HepG2 (cell line): Measurements from ENCODE around the gene MOB4. TPM values are rescaled to one million over a fixed set of nuclear protein-coding genes. Genes with fewer than 3 reads are reported as not detected.
A peak's percentile ranks its signal among the peaks of the same experiment; 100 is the strongest.

Source experiments
- ATAC-seq: fragments of 200-7000 bp; cut with Tn5 transposase; 3 replicates; pipeline ENCODE4 v1.9.1; 2020; ENCODE audit warnings: mild to moderate bottlenecking, moderate library complexity
- BruUV-seq: library from RNA; stranded (reverse); fragments of 400-500 nt; replicated peaks from 2 replicates; lab custom pipeline; 2021; lab: Mats Ljungman, UMichigan
- CTCF ChIA-PET: fragments of 300-600 bp; formaldehyde crosslinking; extraction: SDS; loops from one replicate; lab custom pipeline; 2021; ENCODE audit warnings: low total read pairs, inconsistent platforms, low intra/inter-chr PET ratio; lab: Yijun Ruan, JAX
- POLR2A ChIA-PET: fragments of 350-600 bp; sonication (Branson Sonifier 250); formaldehyde crosslinking; loops from one replicate; lab custom pipeline; 2020; ENCODE audit warnings: antibody characterized with exemption, inconsistent platforms; lab: Yijun Ruan, JAX
- DNase-seq: peaks from one replicate; pipeline ENCODE4 v3.0.0-alpha.2; 2015; ENCODE audit warnings: low spot score
- FAIRE-seq: peaks from 3 replicates; lab custom pipeline; 2011; peaks lifted over from hg19 to GRCh38; lab: Jason Lieb, UNC
- H2AFZ ChIP-seq: one replicate; pipeline ENCODE4 v1.6.1; 2011; ENCODE audit warnings: low read length, inconsistent platforms
- H3K27ac ChIP-seq: fragments of 300-600 bp; 3 replicates; pipeline ENCODE4 v1.8.0; 2011; ENCODE audit warnings: mixed run types, mild to moderate bottlenecking, mixed read lengths, low read length, inconsistent platforms; ENCODE audit not compliant: insufficient read depth; ENCODE audit errors: extremely low read length
- H3K27me3 ChIP-seq, 2 experiments: fragments of 200-600 bp in 1 of 2; 2 replicates in 1 of 2; 3 replicates in 1 of 2; pipeline versions ENCODE4 v1.6.0 to v1.8.0; 2011; ENCODE audit warnings: low read length in 2 of 2, mild to moderate bottlenecking in 2 of 2, moderate library complexity in 2 of 2, inconsistent platforms in 1 of 2; ENCODE audit not compliant: insufficient read depth in 2 of 2, control insufficient read depth in 1 of 2
- H3K36me3 ChIP-seq, 2 experiments: fragments of 200-600 bp in 1 of 2; replicated peaks in 1 of 2; 2 replicates in 1 of 2; 3 replicates in 1 of 2; pipeline versions ENCODE4 v1.5.1 to v1.8.0; 2011; ENCODE audit warnings: low read length in 2 of 2, inconsistent platforms in 1 of 2; ENCODE audit not compliant: insufficient read depth in 2 of 2, control insufficient read depth in 1 of 2
- H3K4me1 ChIP-seq: 2 replicates; pipeline ENCODE4 v1.5.1; 2012; ENCODE audit warnings: low read length, inconsistent platforms; ENCODE audit not compliant: insufficient read depth
- H3K4me2 ChIP-seq: 2 replicates; pipeline ENCODE4 v1.6.0; 2011; ENCODE audit warnings: low read depth, low read length, inconsistent platforms
- H3K4me3 ChIP-seq, 3 experiments: fragments of 200-600 bp in 1 of 3; sonication (generic), shearing (Covaris generic) in 1 of 3; replicated peaks in 1 of 3; 2 replicates each; pipeline ENCODE4 v1.5.1; 2011 to 2016; ENCODE audit warnings: low read length in 3 of 3, inconsistent platforms in 2 of 3, low read depth in 2 of 3, mild to moderate bottlenecking in 2 of 3, control low read depth in 1 of 3, mixed read lengths in 1 of 3; ENCODE audit not compliant: insufficient read depth in 1 of 3
- H3K79me2 ChIP-seq: one replicate; pipeline ENCODE4 v1.6.1; 2011; ENCODE audit warnings: low read length, inconsistent platforms; ENCODE audit not compliant: insufficient read depth
- H3K9ac ChIP-seq: 2 replicates; pipeline ENCODE4 v1.6.0; 2011; ENCODE audit warnings: mild to moderate bottlenecking, low read depth, low read length, inconsistent platforms; ENCODE audit not compliant: insufficient read depth
- H3K9me3 ChIP-seq: 2 replicates; pipeline ENCODE4 v1.5.1; 2012; ENCODE audit warnings: mild to moderate bottlenecking, low read length
- H4K20me1 ChIP-seq: 2 replicates; pipeline ENCODE4 v1.6.0; 2011; ENCODE audit warnings: inconsistent platforms, mild to moderate bottlenecking, low read length, moderate library complexity; ENCODE audit not compliant: insufficient read depth
- ATF2 ChIP-seq: sonication (generic); formaldehyde crosslinking; IDR thresholded peaks from 2 replicates; pipeline ENCODE4 v1.4.0; 2020; ENCODE audit warnings: missing genetic modification reagents
- MBD4 ChIP-seq: IDR thresholded peaks from 2 replicates; pipeline ENCODE4 v1.6.1; 2012; ENCODE audit warnings: low read length, inconsistent platforms, borderline replicate concordance
- MNT ChIP-seq: fragments of 450-650 bp; IDR thresholded peaks from 2 replicates; pipeline ENCODE4 v1.6.1; 2016
- RELA ChIP-seq: sonication (generic); formaldehyde crosslinking; IDR thresholded peaks from 2 replicates; pipeline ENCODE4 v1.4.0; 2020; ENCODE audit warnings: missing genetic modification reagents
- SNAPC4 ChIP-seq: sonication (generic); formaldehyde crosslinking; IDR thresholded peaks from 2 replicates; pipeline ENCODE4 v1.4.0; 2020; ENCODE audit warnings: mild to moderate bottlenecking, missing genetic modification reagents
- SPEN ChIP-seq: sonication (generic); formaldehyde crosslinking; IDR thresholded peaks from 2 replicates; pipeline ENCODE4 v1.5.1; 2020; ENCODE audit warnings: low read depth, mild to moderate bottlenecking, missing genetic modification reagents
- TFDP1 ChIP-seq: IDR thresholded peaks from 2 replicates; pipeline ENCODE4 v1.6.1; 2016; ENCODE audit warnings: missing compliant biosample characterization, missing genetic modification reagents, borderline replicate concordance
- ZFP37 ChIP-seq: sonication (generic); formaldehyde crosslinking; IDR thresholded peaks from 2 replicates; pipeline ENCODE4 v1.4.0; 2020; ENCODE audit warnings: missing genetic modification reagents, borderline replicate concordance
- ZNF430 ChIP-seq: sonication (generic); formaldehyde crosslinking; IDR thresholded peaks from 2 replicates; pipeline ENCODE4 v1.9.0; 2021; ENCODE audit warnings: mild to moderate bottlenecking, missing genetic modification reagents
- WGBS: methylation state at CpG from one replicate; pipeline ENCODE4 v1.1.6; 2017; ENCODE audit warnings: low lambda C conversion rate; 5-methylcytosine and 5-hydroxymethylcytosine counted together
- in situ Hi-C: cut with HindIII; loops from 2 replicates; pipeline ENCODE4 v1.10.0; 2017; ENCODE audit warnings: low pct_unique_long_range_greater_than_20kb; ENCODE audit not compliant: extremely low pct_ligation_motif_present
- intact Hi-C: fragments of 100-400 bp; cut with micrococcal nuclease; formaldehyde crosslinking; loops from one replicate; pipeline ENCODE4 v1.10.0; 2022; ENCODE audit not compliant: unreplicated experiment
- polyA plus RNA-seq, 8 experiments: library from polyadenylated mRNA; depleted of rRNA in 3 of 8; stranded (reverse) in 7 of 8; unstranded in 1 of 8; fragments of >200 nt; fragmentation: Illumina TruSeq in 4 of 8; extraction: Trizol in 4 of 8; gene quantifications; 2 replicates each; pipeline versions ENCODE4 v1.2.1 to v1.2.3, GENCODE V29; 2011 to 2016; ENCODE audit warnings: low read depth in 4 of 8, missing spikeins in 1 of 8, mixed read lengths in 1 of 8; ENCODE audit not compliant: insufficient read depth in 1 of 8
- total RNA-seq, 5 experiments: library from RNA; depleted of rRNA; stranded (reverse); fragments of >200 nt; fragmentation: Illumina TruSeq; extraction: Trizol; gene quantifications; 2 replicates each; pipeline ENCODE4 v1.2.3, GENCODE V29; 2016; ENCODE audit warnings: low read depth in 1 of 5
- TF ChIP-seq, protein P1 (sequence below): IDR thresholded peaks from 2 replicates; pipeline ENCODE4 v1.6.1; 2018; ENCODE audit warnings: missing genetic modification reagents

MOB4 gene
- total and polyA plus RNA-seq, 2 of the 13 experiments (the other 11 are each of a cell fraction or from before 2014, with no cell fraction given) = 35.7 to 38.6 TPM

DNA sequence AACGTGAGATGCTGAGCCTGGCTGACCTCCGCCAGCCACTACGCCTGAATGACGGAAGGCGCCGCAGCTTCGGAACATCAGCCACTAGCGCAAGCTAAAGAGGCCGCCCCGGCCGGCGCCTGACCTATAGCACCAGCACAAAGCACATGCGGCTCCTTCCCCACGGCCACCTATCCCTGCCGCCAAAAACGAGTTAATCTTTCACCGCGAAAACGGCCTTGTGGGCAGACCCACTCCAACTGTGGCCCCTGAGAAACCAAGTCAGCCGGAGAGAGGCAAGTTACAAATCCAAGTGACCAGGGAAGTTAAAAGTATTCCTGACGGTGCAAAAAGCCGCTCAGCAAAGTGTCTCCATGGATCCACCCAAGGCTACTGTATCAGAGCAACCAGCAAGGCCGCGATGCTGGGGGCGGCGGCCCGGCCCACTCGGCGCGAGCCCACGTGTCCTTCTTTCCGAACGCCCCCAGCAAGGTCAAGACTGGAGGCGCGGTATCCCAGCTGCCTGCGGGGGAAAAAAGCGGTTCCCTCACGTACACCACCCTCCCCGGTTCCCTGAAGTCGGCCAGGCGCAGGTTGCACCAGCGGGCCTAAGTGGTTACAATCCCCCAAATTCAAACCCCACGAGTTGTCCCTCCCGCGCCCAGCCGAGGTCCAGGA, 16.8 kb upstream of the MOB4 start:
- CTCF ChIA-PET = no interaction called here
- H3K36me3 ChIP-seq = peaks cover 16 to 60% of the 10 kb centered on the region in 2 experiments
- WGBS = 1% methylated on average over 30 of the region's 46 CpGs
- intact Hi-C loops = loop anchor here (1.0 kb wide), 2 partner anchors 46 to 64 kb away; partner anchors contain the start of genes COQ10B and SF3B1
- peak overlapping the region; percentile 96 for H3K27ac ChIP-seq
- H3K9me3 ChIP-seq = no peaks in the 10 kb centered on the region
- no peak for FAIRE-seq
- in situ Hi-C loops = no loop called here
- H3K4me3 ChIP-seq = peak overlapping the region; percentile 68 to 96 (median 95)
- no peak overlapping the region for H2AFZ ChIP-seq
- DNase-seq = peak; percentile 57
- POLR2A ChIA-PET = interaction anchor here (0.9 to 5.8 kb wide), 20 partner anchors 10 to 207 kb away, joined by 3 to 264 read pairs (median 12); partner anchors contain the start of genes COQ10B, MARS2, MOB4 and SF3B1
- H3K9ac ChIP-seq = peak overlapping the region; percentile 99
- ATAC-seq = peak; percentile 57
- peaks cover 67% of the 10 kb centered on the region for H4K20me1 ChIP-seq
- H3K79me2 ChIP-seq = peaks cover 94% of the 10 kb centered on the region
- H3K27me3 ChIP-seq = no peaks in the 10 kb centered on the region; a peak in 1 of 5 replicates
- H3K4me1 ChIP-seq = peaks cover 67% of the 10 kb centered on the region
- no TSS peak for BruUV-seq
- peak overlapping the region; percentile 92 for H3K4me2 ChIP-seq
- no peak for TF ChIP-seq MNT
- peak; percentile 62; the same call in 1 of the 2 replicates for TF ChIP-seq MBD4
- TF ChIP-seq ZFP37 (CRISPR knock-in tag) = peak; percentile 58; the same call in 1 of the 2 replicates
- no peak for TF ChIP-seq ATF2
- no peak for TF ChIP-seq RELA
- 0 out of 2 replicates have a peak, but pooled peaks have one; percentile 24 for TF ChIP-seq SNAPC4
- TF ChIP-seq, protein P1, sequence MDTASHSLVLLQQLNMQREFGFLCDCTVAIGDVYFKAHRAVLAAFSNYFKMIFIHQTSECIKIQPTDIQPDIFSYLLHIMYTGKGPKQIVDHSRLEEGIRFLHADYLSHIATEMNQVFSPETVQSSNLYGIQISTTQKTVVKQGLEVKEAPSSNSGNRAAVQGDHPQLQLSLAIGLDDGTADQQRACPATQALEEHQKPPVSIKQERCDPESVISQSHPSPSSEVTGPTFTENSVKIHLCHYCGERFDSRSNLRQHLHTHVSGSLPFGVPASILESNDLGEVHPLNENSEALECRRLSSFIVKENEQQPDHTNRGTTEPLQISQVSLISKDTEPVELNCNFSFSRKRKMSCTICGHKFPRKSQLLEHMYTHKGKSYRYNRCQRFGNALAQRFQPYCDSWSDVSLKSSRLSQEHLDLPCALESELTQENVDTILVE (CRISPR knock-in tag) = no peak
- peak; percentile 27; the same call in 1 of the 2 replicates for TF ChIP-seq TFDP1 (CRISPR knock-in tag)
- TF ChIP-seq ZNF430 = 0 out of 2 replicates have a peak, but pooled peaks have one; percentile 5
- TF ChIP-seq SPEN (CRISPR knock-in tag) = no peak
